ENCODE measurements around the gene ABCA10.
"Not testable (repeated sequence)": the region's sequence is repeated elsewhere in the genome, so short reads cannot be mapped to it uniquely, and the experiment has no call there.

Gene ABCA10

GRCh38 chr17:69228576-69228975, at the start of gene ABCA10:
ABCA10 (minus strand) TSS chr17:69228824; CDS start chr17:69225358, 3,466 bp downstream.
- no peak for FAIRE-seq

GRCh38 chr17:69276279-69276678, 47.7 kb upstream of the ABCA10 start:
- not testable (repeated sequence) for DNase-seq (ENCODE audit: insufficient read length, low spot score); FAIRE-seq

More at GRCh38 chr17:69228576-69228975, at the start of gene ABCA10:
- no peak for TF ChIP-seq POLR2A (IDR thresholded peaks at IDR 0.05; ENCODE audit: low read depth, low read length)
- DNase-seq (ENCODE audit: insufficient read length, low spot score), result no peak

GRCh38 chr17:69275751-69276150, 47.1 kb upstream of the ABCA10 start:
- TF ChIP-seq POLR2A (IDR thresholded peaks at IDR 0.05; ENCODE audit: low read depth, low read length), result no peak
- FAIRE-seq (no peak), DNase-seq (ENCODE audit: insufficient read length, low spot score) (no peak)

GRCh38 chr17:69271023-69271422, 42.4 kb upstream of the ABCA10 start:
- FAIRE-seq (peak; percentile 57), DNase-seq (ENCODE audit: insufficient read length, low spot score) (no peak)
- TF ChIP-seq POLR2A (IDR thresholded peaks at IDR 0.05; ENCODE audit: low read depth, low read length), result no peak

GRCh38 chr17:69269131-69269998, 40.7 kb upstream of the ABCA10 start:
- FAIRE-seq, result peak; percentile 67
- DNase-seq (ENCODE audit: insufficient read length, low spot score), result no peak
- TF ChIP-seq POLR2A (IDR thresholded peaks at IDR 0.05; ENCODE audit: low read depth, low read length), result no peak

- FAIRE-seq, result peak; percentile 27
- no peak for DNase-seq (ENCODE audit: insufficient read length, low spot score)
- no peak for TF ChIP-seq POLR2A (IDR thresholded peaks at IDR 0.05; ENCODE audit: low read depth, low read length)
Measured at GRCh38 chr17:69268543-69269014, 40.0 kb upstream of the ABCA10 start.

- FAIRE-seq (no peak), DNase-seq (ENCODE audit: insufficient read length, low spot score) (no peak)
- TF ChIP-seq POLR2A (IDR thresholded peaks at IDR 0.05; ENCODE audit: low read depth, low read length), result no peak
Measured at GRCh38 chr17:69267219-69267618, 38.6 kb upstream of the ABCA10 start.

GRCh38 chr17:69265873-69266272, 37.2 kb upstream of the ABCA10 start:
- no peak for TF ChIP-seq POLR2A (IDR thresholded peaks at IDR 0.05; ENCODE audit: low read depth, low read length)
- FAIRE-seq, result peak; percentile 33
- DNase-seq (ENCODE audit: insufficient read length, low spot score), result no peak

GRCh38 chr17:69254187-69254586, 25.6 kb upstream of the ABCA10 start:
- no peak for TF ChIP-seq POLR2A (IDR thresholded peaks at IDR 0.05; ENCODE audit: low read depth, low read length)
- DNase-seq (ENCODE audit: insufficient read length, low spot score), result no peak
- FAIRE-seq, result no peak

- DNase-seq (ENCODE audit: insufficient read length, low spot score), result no peak
- FAIRE-seq, result peak; percentile 15
- no peak for TF ChIP-seq POLR2A (IDR thresholded peaks at IDR 0.05; ENCODE audit: low read depth, low read length)
Measured at GRCh38 chr17:69250641-69251040, 22.0 kb upstream of the ABCA10 start.

GRCh38 chr17:69246726-69247375, 18.2 kb upstream of the ABCA10 start:
- DNase-seq (ENCODE audit: insufficient read length, low spot score) (no peak), FAIRE-seq (peak; percentile 95)
- no peak for TF ChIP-seq POLR2A (IDR thresholded peaks at IDR 0.05; ENCODE audit: low read depth, low read length)

- FAIRE-seq (no peak), DNase-seq (ENCODE audit: insufficient read length, low spot score) (no peak)
- TF ChIP-seq POLR2A (IDR thresholded peaks at IDR 0.05; ENCODE audit: low read depth, low read length), result no peak
Measured at GRCh38 chr17:69246202-69246601, 17.6 kb upstream of the ABCA10 start.

GRCh38 chr17:69245617-69246016, 17.0 kb upstream of the ABCA10 start:
- FAIRE-seq (no peak), DNase-seq (ENCODE audit: insufficient read length, low spot score) (no peak)
- no peak for TF ChIP-seq POLR2A (IDR thresholded peaks at IDR 0.05; ENCODE audit: low read depth, low read length)
